Mesenchymal stem cell (in vitro differentiated cells and primary cell): ENCODE results near the gene SEC22B.
A peak's percentile ranks its signal among the peaks of the same experiment; 100 is the strongest.
"Not testable (repeated sequence)": the region's sequence is repeated elsewhere in the genome, so short reads cannot be mapped to it uniquely, and the experiment has no call there.

ENCODE experiments used
- DNase-seq: peaks from one replicate; pipeline ENCODE4 v3.0.0-alpha.2; 2013
- H2AFZ ChIP-seq: one replicate; pipeline ENCODE4 v1.6.1; 2013; ENCODE audit warnings: low read depth, mild to moderate bottlenecking, control low read depth, inconsistent platforms, low read length, moderate library complexity
- H2AK5ac ChIP-seq: 2 replicates; pipeline ENCODE4 v1.6.1; 2013; ENCODE audit warnings: low read length, moderate library complexity, mild to moderate bottlenecking, inconsistent platforms; ENCODE audit not compliant: severe bottlenecking
- H2BK120ac ChIP-seq: one replicate; pipeline ENCODE4 v1.6.1; 2013; ENCODE audit warnings: low read depth, mild to moderate bottlenecking, inconsistent platforms, low read length, moderate library complexity
- H2BK12ac ChIP-seq, 2 experiments: one replicate each; pipeline ENCODE4 v1.6.1; 2013; ENCODE audit warnings: inconsistent platforms in 2 of 2, low read length in 2 of 2, mild to moderate bottlenecking in 2 of 2, moderate library complexity in 2 of 2, control low read depth in 1 of 2
- H2BK15ac ChIP-seq: one replicate; pipeline ENCODE4 v1.6.1; 2013; ENCODE audit warnings: mild to moderate bottlenecking, low read depth, inconsistent platforms; ENCODE audit not compliant: poor library complexity, severe bottlenecking
- H2BK5ac ChIP-seq: 2 replicates; pipeline ENCODE4 v1.6.1; 2013; ENCODE audit warnings: low read depth, mild to moderate bottlenecking, low read length, control low read depth, inconsistent platforms; ENCODE audit not compliant: poor library complexity, severe bottlenecking
- H3K14ac ChIP-seq, 2 experiments: one replicate each; pipeline ENCODE4 v1.6.1; 2013; ENCODE audit warnings: inconsistent platforms in 2 of 2, low read length in 2 of 2, control low read depth in 1 of 2, mild to moderate bottlenecking in 1 of 2, moderate library complexity in 1 of 2
- H3K18ac ChIP-seq, 2 experiments: one replicate each; pipeline ENCODE4 v1.6.1; 2013; ENCODE audit warnings: inconsistent platforms in 2 of 2, low read length in 2 of 2, control low read depth in 1 of 2, low read depth in 1 of 2, mild to moderate bottlenecking in 1 of 2
- H3K23ac ChIP-seq, 2 experiments: one replicate each; pipeline ENCODE4 v1.6.1; 2013; ENCODE audit warnings: inconsistent platforms in 2 of 2, low read length in 2 of 2, mild to moderate bottlenecking in 2 of 2, moderate library complexity in 2 of 2, control low read depth in 1 of 2
- H3K27ac ChIP-seq: 2 replicates; pipeline ENCODE4 v1.5.1; 2013; ENCODE audit warnings: mild to moderate bottlenecking, moderate library complexity, low read length, control low read depth, inconsistent platforms; ENCODE audit not compliant: poor library complexity, severe bottlenecking
- H3K27me3 ChIP-seq, 2 experiments: 2 replicates each; pipeline versions ENCODE4 v1.6.1 to v1.7.0; 2013; ENCODE audit warnings: low read length in 2 of 2, mild to moderate bottlenecking in 2 of 2, moderate library complexity in 2 of 2, control low read depth in 1 of 2, inconsistent platforms in 1 of 2; ENCODE audit not compliant: control insufficient read depth in 1 of 2, insufficient read depth in 1 of 2
- H3K36me3 ChIP-seq, 2 experiments: 2 replicates each; pipeline versions ENCODE4 v1.6.1 to v1.7.0; 2013; ENCODE audit warnings: low read length in 2 of 2, control low read depth in 1 of 2, inconsistent platforms in 1 of 2, low read depth in 1 of 2, mild to moderate bottlenecking in 1 of 2; ENCODE audit not compliant: insufficient read depth in 2 of 2, control insufficient read depth in 1 of 2
- H3K4ac ChIP-seq, 2 experiments: one replicate each; pipeline ENCODE4 v1.6.1; 2013; ENCODE audit warnings: inconsistent platforms in 2 of 2, low read length in 2 of 2, mild to moderate bottlenecking in 2 of 2, moderate library complexity in 2 of 2, control low read depth in 1 of 2, low read depth in 1 of 2
- H3K4me1 ChIP-seq: 2 replicates; pipeline ENCODE4 v1.6.1; 2013; ENCODE audit warnings: low read depth, low read length, control low read depth; ENCODE audit not compliant: control insufficient read depth, insufficient read depth
- H3K4me2 ChIP-seq: 2 replicates; pipeline ENCODE4 v1.6.1; 2013; ENCODE audit warnings: low read length, mild to moderate bottlenecking, inconsistent platforms; ENCODE audit not compliant: poor library complexity, severe bottlenecking
- H3K4me3 ChIP-seq, 2 experiments: 2 replicates each; pipeline versions ENCODE4 v1.5.1 to v1.7.0; 2013; ENCODE audit warnings: low read length in 2 of 2, mild to moderate bottlenecking in 2 of 2, control low read depth in 1 of 2, low read depth in 1 of 2; ENCODE audit not compliant: insufficient read depth in 1 of 2
- H3K79me1 ChIP-seq: replicated peaks from 2 replicates; pipeline ENCODE4 v1.6.1; 2013; ENCODE audit warnings: mild to moderate bottlenecking, control low read depth, low read length, inconsistent platforms; ENCODE audit not compliant: poor library complexity, severe bottlenecking
- H3K9ac ChIP-seq: 2 replicates; pipeline ENCODE4 v1.7.0; 2013; ENCODE audit warnings: mild to moderate bottlenecking, low read length, moderate library complexity
- H3K9me3 ChIP-seq: 2 replicates; pipeline ENCODE4 v1.7.0; 2013; ENCODE audit warnings: mild to moderate bottlenecking, low read length; ENCODE audit not compliant: control insufficient read depth
- H4K8ac ChIP-seq: one replicate; pipeline ENCODE4 v1.6.1; 2013; ENCODE audit warnings: inconsistent platforms, mild to moderate bottlenecking, low read length, moderate library complexity
- H4K91ac ChIP-seq: one replicate; pipeline ENCODE4 v1.6.1; 2013; ENCODE audit warnings: mild to moderate bottlenecking, low read length, inconsistent platforms
- WGBS: methylation state at CpG from one replicate; pipeline ENCODE4 v1.1.7; 2013; ENCODE audit warnings: mixed read lengths; 5-methylcytosine and 5-hydroxymethylcytosine counted together

Gene SEC22B

GRCh38 chr1:120210754-120211153, 34.4 kb upstream of the SEC22B start:
- H2AFZ ChIP-seq, H3K4ac ChIP-seq, H3K9ac ChIP-seq, H4K91ac ChIP-seq, H3K9me3 ChIP-seq, H3K4me1 ChIP-seq, H3K14ac ChIP-seq, DNase-seq, H2BK5ac ChIP-seq, H2BK12ac ChIP-seq, H3K4me3 ChIP-seq, H3K23ac ChIP-seq, H3K4me2 ChIP-seq, H3K27me3 ChIP-seq, H2AK5ac ChIP-seq, H3K18ac ChIP-seq, H2BK15ac ChIP-seq, H3K27ac ChIP-seq, H3K79me1 ChIP-seq, H2BK120ac ChIP-seq, H4K8ac ChIP-seq, H3K36me3 ChIP-seq: not testable (repeated sequence)
- WGBS = no CpG with 5 or more reads among the region's 6 CpGs

GRCh38 chr1:120196863-120197775, 20.8 kb upstream of the SEC22B start:
- H3K23ac ChIP-seq = not testable (repeated sequence)

GRCh38 chr1:120188626-120189025, 12.3 kb upstream of the SEC22B start:
- not testable (repeated sequence) for H3K4me2 ChIP-seq, H3K14ac ChIP-seq, H4K91ac ChIP-seq, H3K4me3 ChIP-seq, H3K4ac ChIP-seq, DNase-seq, H3K79me1 ChIP-seq, H2BK15ac ChIP-seq, H3K36me3 ChIP-seq, H3K9me3 ChIP-seq, H3K27ac ChIP-seq, H3K4me1 ChIP-seq, H3K9ac ChIP-seq, H3K18ac ChIP-seq, H2AFZ ChIP-seq, H2AK5ac ChIP-seq, H2BK120ac ChIP-seq, H2BK5ac ChIP-seq, H2BK12ac ChIP-seq, H3K27me3 ChIP-seq, H3K23ac ChIP-seq, H4K8ac ChIP-seq
- no CpG with 5 or more reads among the region's 3 CpGs for WGBS

More at GRCh38 chr1:120196863-120197775, 20.8 kb upstream of the SEC22B start:
- not testable (repeated sequence) for H3K27me3 ChIP-seq, H3K18ac ChIP-seq, H2BK15ac ChIP-seq, H3K4me1 ChIP-seq, H3K14ac ChIP-seq, H3K36me3 ChIP-seq, H2BK120ac ChIP-seq, H4K91ac ChIP-seq, H3K27ac ChIP-seq, H3K79me1 ChIP-seq, H2BK12ac ChIP-seq, DNase-seq, H2AK5ac ChIP-seq, H4K8ac ChIP-seq, H3K9me3 ChIP-seq, H2BK5ac ChIP-seq, H3K4ac ChIP-seq
- Histone ChIP-seq H3K4me3 (peak overlapping the region; percentile 46 to 73), H3K9ac (peak overlapping the region; percentile 58), H3K4me2 (peak overlapping the region; percentile 83), H2AFZ (peak overlapping the region; percentile 2)
- WGBS = 3% methylated on average over 22 of the region's 55 CpGs

- whole genome bisulfite sequencing = no CpG with 5 or more reads among the region's 2 CpGs
These were observed 5.9 kb upstream of the SEC22B start for GRCh38 chr1:120182176-120182707.

More at GRCh38 chr1:120182176-120182707, 5.9 kb upstream of the SEC22B start:
- H3K23ac ChIP-seq, H2BK15ac ChIP-seq, H4K91ac ChIP-seq, H2BK5ac ChIP-seq, DNase-seq, H2BK12ac ChIP-seq, H3K4me1 ChIP-seq, H4K8ac ChIP-seq, H3K9ac ChIP-seq, H3K18ac ChIP-seq, H3K27ac ChIP-seq, H3K4me2 ChIP-seq, H3K4me3 ChIP-seq, H2AFZ ChIP-seq, H3K4ac ChIP-seq, H2AK5ac ChIP-seq, H3K27me3 ChIP-seq, H3K9me3 ChIP-seq, H3K14ac ChIP-seq, H3K79me1 ChIP-seq, H2BK120ac ChIP-seq, H3K36me3 ChIP-seq: not testable (repeated sequence)
